ENCODE results near the gene TAB2.

GRCh38 chr6:149458196-149458595, 140.7 kb downstream of the TAB2 start:
- TF ChIP-seq, protein P1, sequence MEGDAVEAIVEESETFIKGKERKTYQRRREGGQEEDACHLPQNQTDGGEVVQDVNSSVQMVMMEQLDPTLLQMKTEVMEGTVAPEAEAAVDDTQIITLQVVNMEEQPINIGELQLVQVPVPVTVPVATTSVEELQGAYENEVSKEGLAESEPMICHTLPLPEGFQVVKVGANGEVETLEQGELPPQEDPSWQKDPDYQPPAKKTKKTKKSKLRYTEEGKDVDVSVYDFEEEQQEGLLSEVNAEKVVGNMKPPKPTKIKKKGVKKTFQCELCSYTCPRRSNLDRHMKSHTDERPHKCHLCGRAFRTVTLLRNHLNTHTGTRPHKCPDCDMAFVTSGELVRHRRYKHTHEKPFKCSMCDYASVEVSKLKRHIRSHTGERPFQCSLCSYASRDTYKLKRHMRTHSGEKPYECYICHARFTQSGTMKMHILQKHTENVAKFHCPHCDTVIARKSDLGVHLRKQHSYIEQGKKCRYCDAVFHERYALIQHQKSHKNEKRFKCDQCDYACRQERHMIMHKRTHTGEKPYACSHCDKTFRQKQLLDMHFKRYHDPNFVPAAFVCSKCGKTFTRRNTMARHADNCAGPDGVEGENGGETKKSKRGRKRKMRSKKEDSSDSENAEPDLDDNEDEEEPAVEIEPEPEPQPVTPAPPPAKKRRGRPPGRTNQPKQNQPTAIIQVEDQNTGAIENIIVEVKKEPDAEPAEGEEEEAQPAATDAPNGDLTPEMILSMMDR (IDR thresholded peaks at IDR 0.05) = no peak
- TF ChIP-seq EP300 (IDR thresholded peaks at IDR 0.05; ENCODE audit: low read depth) (no peak), POLR2AphosphoS5 (IDR thresholded peaks at IDR 0.05) (no peak), POLR2A (IDR thresholded peaks at IDR 0.05) (no peak)
